Brain microvascular endothelial cell (primary cell): ENCODE data around the gene BBX.

Source experiments
- DNase-seq: peaks from one replicate; pipeline ENCODE4 v3.0.0-alpha.2; 2020
- H3K27ac ChIP-seq: fragments of 250-450 bp; sonication (Bioruptor Pico); 2 replicates; pipeline ENCODE4 v1.5.1; 2020; ENCODE audit warnings: mild to moderate bottlenecking, moderate library complexity
- H3K27me3 ChIP-seq: fragments of 250-450 bp; sonication (Bioruptor Pico); replicated peaks from 2 replicates; pipeline ENCODE4 v1.5.1; 2020; ENCODE audit warnings: mild to moderate bottlenecking
- H3K36me3 ChIP-seq: fragments of 250-450 bp; sonication (Bioruptor Pico); replicated peaks from 2 replicates; pipeline ENCODE4 v1.5.1; 2020; ENCODE audit warnings: mild to moderate bottlenecking
- H3K4me3 ChIP-seq: 2 replicates; pipeline ENCODE4 v1.5.1; 2011; ENCODE audit warnings: low read depth, mild to moderate bottlenecking, control low read depth, low read length, moderate library complexity
- in situ Hi-C: cut with HindIII; loops from 2 replicates; pipeline ENCODE4 v1.10.0; 2017; ENCODE audit warnings: low sequenced_read_pairs, low pct_ligation_motif_present
- TF ChIP-seq, protein P1 (sequence below): IDR thresholded peaks from 2 replicates; pipeline ENCODE4 v1.5.1; 2011; ENCODE audit warnings: low read depth, mild to moderate bottlenecking, moderate library complexity, low read length, control low read depth, inconsistent platforms; ENCODE audit errors: missing control alignments

Gene BBX

DNA sequence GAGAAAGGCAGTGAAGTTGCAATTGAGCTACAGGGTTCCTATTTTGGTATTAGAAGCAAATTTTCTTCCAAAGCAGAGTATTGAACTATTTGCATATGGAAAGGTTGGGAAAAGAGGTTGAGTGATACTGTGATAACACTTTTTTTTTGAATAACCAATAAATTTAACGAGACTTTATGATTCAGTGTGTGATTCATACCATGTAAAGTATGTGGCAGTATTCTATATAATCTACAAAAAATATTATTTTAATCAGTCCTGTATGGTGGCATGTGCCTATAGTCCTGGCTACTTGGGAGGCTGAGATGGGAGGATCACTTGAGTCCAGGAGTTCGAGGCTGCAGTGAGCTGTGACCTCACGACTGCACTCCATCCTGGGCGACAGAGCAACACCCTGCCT, 206.9 kb downstream of the BBX start:
- Histone ChIP-seq H3K27me3 (no peaks in the 10 kb centered on the region), H3K36me3 (peaks cover 4% of the 10 kb centered on the region), H3K4me3 (no peak overlapping the region), H3K27ac (no peak overlapping the region)
- DNase-seq = no peak
- TF ChIP-seq, protein P1, sequence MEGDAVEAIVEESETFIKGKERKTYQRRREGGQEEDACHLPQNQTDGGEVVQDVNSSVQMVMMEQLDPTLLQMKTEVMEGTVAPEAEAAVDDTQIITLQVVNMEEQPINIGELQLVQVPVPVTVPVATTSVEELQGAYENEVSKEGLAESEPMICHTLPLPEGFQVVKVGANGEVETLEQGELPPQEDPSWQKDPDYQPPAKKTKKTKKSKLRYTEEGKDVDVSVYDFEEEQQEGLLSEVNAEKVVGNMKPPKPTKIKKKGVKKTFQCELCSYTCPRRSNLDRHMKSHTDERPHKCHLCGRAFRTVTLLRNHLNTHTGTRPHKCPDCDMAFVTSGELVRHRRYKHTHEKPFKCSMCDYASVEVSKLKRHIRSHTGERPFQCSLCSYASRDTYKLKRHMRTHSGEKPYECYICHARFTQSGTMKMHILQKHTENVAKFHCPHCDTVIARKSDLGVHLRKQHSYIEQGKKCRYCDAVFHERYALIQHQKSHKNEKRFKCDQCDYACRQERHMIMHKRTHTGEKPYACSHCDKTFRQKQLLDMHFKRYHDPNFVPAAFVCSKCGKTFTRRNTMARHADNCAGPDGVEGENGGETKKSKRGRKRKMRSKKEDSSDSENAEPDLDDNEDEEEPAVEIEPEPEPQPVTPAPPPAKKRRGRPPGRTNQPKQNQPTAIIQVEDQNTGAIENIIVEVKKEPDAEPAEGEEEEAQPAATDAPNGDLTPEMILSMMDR = no peak
- in situ Hi-C loops = no loop called here

DNA sequence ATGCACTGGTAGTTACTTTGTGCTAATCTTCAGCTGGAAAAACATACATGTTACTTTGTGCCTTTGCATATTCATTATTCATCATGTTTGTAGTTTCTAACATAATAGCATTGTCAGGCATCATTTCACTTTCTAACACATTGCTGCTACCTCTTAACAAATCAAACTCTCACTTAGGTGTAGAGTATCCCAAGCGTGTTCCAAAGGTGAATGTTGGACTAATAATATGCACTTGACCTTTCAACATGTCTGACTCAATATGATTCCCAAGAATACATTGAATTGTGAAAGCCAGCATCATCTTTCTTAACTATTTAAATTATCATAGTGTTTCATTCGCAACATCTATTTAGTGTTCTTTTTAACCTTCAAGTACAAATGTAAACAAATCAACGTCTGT, 211.6 kb downstream of the BBX start:
- DNase-seq = no peak
- H3K36me3 ChIP-seq = peaks cover under 1% of the 10 kb centered on the region
- no peaks in the 10 kb centered on the region for H3K27me3 ChIP-seq
- in situ Hi-C loops = no loop called here
- H3K4me3 ChIP-seq = no peak overlapping the region
- TF ChIP-seq, protein P1 = no peak
- no peak overlapping the region for H3K27ac ChIP-seq

DNA sequence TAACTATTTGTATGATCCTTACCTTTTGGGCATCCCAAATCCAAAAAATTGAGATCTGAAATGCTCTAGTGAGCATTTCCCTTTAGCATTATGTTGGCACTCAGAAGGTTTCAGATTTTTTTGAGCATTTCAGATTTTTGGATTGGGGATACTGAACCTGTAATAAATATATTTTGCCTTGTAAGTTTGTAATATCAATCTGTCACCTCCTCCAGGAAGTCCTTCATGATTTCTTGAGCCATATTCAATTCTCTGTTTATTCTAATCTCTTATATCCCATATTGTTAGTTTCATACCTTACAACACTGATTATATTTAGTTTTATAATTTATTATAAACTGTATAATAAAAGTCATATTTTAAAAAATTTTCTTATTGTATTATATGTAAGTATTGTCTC, 215.2 kb downstream of the BBX start:
- TF ChIP-seq, protein P1 = no peak
- Histone ChIP-seq H3K27me3 (no peaks in the 10 kb centered on the region), H3K27ac (no peak overlapping the region), H3K36me3 (no peaks in the 10 kb centered on the region), H3K4me3 (no peak overlapping the region)
- in situ Hi-C loops = no loop called here
- no peak for DNase-seq

DNA sequence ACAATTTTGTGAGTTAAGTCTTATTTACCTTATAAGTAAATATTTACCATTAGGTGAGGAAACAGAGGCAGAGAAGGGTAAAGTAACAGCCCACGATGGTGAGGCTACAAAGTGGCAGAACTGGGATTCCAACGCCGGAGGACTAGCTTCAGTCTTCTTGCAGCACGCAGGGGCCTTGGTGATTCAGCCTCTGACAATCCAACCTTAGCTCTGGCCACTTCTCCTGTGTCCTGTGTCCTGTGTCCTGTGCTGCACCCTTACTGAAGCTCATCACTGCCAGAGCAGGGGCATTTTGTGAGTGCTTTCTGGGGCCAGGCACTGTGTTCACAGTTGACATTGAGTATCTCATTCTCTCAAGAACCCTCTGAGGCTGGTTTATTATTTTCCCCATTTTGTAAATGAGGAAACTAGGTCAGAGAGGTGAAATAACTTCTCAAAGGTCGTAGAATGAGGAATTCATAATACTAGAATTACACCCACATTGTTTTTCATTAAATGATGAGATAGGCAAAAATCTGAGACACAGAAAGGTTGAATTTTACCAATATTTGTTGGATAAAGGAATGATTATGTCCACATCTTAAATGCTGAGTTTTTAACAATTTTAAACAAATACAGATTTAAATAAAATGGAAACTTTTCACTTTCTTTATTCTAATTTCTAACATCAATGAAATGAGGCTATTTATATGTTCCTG, 215.9 kb downstream of the BBX start:
- no peak overlapping the region for H3K27ac ChIP-seq
- no peak overlapping the region for H3K4me3 ChIP-seq
- TF ChIP-seq, protein P1 = no peak
- H3K27me3 ChIP-seq = no peaks in the 10 kb centered on the region
- in situ Hi-C loops = no loop called here
- H3K36me3 ChIP-seq = no peaks in the 10 kb centered on the region
- no peak for DNase-seq

DNA sequence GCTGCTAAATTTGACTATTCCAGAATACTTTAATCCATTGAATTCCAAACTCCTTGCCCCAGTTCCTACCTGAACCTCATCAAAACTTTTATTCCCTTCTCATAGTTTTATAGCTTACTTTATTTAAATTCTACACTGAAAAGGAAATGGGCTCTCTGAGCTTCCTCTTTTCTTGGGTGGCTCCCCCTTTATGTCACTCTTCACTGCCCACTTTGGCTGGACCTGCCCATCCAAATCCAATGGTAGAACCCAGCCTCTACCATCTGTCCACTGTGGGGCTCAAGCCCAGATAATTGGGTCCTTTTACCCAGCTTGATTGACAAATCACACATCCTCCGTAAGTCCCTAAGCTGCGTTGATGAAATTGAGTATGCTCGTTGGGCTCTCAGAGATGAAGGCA, 216.5 kb downstream of the BBX start:
- TF ChIP-seq, protein P1 = no peak
- H3K27ac ChIP-seq = no peak overlapping the region
- H3K36me3 ChIP-seq = no peaks in the 10 kb centered on the region
- in situ Hi-C loops = no loop called here
- DNase-seq = no peak
- H3K27me3 ChIP-seq = no peaks in the 10 kb centered on the region
- no peak overlapping the region for H3K4me3 ChIP-seq
